ENCODE results near the gene ALPP.
A peak's percentile ranks its signal among the peaks of the same experiment; 100 is the strongest.
"Not testable (repeated sequence)": the region's sequence is repeated elsewhere in the genome, so short reads cannot be mapped to it uniquely, and the experiment has no call there.

The ALPP gene

DNA sequence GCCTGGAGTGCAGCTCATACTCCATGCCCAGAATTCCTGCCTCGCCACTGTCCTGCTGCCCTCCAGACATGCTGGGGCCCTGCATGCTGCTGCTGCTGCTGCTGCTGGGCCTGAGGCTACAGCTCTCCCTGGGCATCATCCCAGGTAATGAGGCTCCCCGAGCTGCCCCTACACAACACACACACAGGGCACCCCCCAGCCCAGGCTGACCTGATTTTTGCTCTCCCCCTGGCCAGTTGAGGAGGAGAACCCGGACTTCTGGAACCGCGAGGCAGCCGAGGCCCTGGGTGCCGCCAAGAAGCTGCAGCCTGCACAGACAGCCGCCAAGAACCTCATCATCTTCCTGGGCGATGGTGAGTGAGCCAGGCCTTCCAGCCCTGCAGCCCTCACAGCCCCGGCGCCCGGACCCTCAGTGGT lies at the start of gene ALPP:
ALPP (plus strand) TSS at position 17 of the 417 bp plus-strand sequence; CDS start at position 69, 52 bp downstream.
- FAIRE-seq: peak; percentile 69
- DNase-seq (ENCODE audit: insufficient read length, low spot score): not testable (repeated sequence)

- FAIRE-seq (no peak), DNase-seq (ENCODE audit: insufficient read length, low spot score) (no peak)
These were observed 48.9 kb upstream of the ALPP start for GRCh38 chr2:232329716-232330067.

DNA sequence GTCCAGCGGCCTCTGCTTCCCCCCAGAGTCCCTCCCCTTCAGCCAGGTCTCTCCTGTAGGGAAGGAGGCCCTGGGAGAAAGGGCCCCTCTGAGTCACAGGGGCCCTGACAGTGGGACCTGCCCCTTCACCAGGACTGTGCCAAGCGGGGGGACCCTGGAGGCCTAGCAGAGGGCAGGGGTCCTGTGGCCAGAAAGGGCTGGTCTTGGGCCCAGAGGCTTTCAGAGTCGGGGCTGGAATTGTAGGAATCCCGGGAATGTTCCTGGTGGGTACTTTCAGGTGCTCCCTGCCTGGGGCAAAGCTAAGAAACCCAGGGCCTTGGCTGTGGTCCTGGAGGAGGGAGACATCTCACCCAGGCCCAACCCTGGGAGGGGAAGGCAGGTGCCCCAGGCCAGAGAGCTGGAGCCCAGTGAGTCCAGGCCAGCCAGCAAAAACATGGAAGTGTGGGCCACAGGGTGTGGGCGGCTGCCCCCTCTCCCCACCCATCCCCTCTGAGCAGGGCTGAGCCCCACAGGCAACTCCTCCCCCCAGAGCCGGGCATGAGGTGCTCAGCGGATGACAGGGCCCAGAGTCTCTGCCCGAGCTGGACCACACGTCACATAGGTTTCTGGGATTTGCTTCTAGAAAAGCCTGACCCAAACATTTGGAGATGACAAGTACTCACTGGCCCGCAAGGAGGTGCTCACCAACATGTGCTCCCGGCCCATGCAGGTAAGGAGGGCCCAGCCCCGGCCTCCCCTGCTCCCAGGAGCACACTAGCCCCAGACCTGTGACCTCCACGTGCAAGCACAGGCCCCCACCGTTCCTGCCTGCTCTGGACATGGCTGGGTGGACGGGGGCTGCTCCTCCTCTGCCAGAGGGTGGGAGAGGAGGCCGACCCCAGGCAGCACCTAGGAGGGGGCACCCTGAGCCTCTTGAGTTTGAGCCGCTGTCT lies 48.2 kb upstream of the ALPP start:
- DNase-seq (ENCODE audit: insufficient read length, low spot score) (peak; percentile 34), FAIRE-seq (peak; percentile 58)

DNA sequence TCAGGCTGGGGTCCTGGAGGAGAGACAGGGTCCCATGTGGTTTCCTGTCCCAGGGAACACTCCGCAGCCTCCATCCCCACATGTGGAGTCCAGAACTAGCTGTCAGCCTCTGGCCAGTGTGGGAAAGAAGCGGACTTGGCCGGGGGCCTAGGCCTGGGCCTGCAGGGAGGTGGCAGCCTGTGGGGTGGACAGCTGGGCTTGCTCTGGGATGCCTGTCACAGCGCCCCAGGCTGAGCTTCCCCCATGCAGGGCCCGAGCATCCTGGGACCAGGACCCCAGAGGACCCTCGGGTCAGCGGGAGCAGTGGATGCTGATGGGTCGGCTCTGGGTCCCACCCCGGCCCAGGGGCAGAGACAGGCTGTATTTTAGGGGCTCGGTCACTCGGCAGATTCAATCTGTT lies 47.5 kb upstream of the ALPP start:
- FAIRE-seq; DNase-seq (ENCODE audit: insufficient read length, low spot score): not testable (repeated sequence)

GRCh38 chr2:232331641-232332040 lies 46.9 kb upstream of the ALPP start:
- DNase-seq (ENCODE audit: insufficient read length, low spot score); FAIRE-seq: not testable (repeated sequence)

GRCh38 chr2:232332244-232332939 lies 46.2 kb upstream of the ALPP start:
- not testable (repeated sequence) for FAIRE-seq; DNase-seq (ENCODE audit: insufficient read length, low spot score)

DNA sequence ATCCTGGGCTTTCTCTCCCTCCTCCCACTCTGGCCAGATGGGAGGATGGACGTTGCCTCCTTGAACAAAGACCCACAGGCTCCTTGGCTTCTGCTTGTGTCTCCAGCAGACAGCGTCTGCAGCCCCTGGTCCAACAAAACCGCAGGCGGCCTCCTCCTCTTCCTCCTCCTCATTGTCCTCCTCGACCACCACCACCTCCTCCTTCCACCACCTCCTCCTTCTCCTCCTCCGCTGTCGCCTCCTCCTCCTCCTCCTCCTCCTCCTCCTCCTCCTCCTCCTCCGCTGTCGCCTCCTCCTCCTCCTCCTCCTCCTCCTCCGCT lies 45.7 kb upstream of the ALPP start:
- FAIRE-seq (peak; percentile 4), DNase-seq (ENCODE audit: insufficient read length, low spot score) (no peak)

DNA sequence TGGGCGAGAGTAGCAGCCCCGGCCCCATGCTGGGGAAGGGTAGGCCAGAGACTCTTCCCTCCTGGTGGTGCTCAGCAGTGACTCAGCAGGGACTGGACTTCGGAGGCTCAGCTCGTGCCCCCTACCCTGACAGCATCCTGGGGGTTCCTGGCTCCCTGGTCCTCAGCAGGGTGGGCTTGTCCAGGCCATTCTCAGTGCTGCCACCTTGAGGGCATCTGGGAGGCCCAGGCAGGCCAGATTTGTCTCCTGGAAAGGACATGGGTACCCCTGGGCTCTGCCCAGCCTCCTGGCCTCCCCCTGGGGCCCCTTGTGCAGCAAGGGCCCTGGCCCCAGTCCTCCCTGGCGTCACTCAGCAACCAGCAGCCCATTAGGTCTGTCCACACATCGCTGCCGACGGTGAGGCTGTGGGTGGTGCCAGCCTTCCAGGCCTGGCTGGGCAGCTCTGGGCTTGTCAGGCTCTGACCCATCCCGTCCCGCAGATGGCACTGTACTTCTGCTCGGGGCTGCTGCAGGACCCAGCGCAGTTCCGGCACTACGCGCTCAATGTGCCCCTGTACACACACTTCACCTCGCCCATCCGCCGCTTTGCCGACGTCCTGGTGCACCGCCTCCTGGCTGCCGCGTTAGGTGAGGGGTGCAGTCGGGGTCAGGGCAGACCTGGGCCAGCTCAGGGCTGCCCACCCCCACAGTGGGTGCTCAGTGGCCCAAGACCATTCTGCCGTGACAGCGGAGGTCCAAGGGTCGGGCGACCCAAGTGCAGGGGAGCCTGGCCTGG lies 45.0 kb upstream of the ALPP start:
- DNase-seq (ENCODE audit: insufficient read length, low spot score): no peak
- no peak for FAIRE-seq

DNA sequence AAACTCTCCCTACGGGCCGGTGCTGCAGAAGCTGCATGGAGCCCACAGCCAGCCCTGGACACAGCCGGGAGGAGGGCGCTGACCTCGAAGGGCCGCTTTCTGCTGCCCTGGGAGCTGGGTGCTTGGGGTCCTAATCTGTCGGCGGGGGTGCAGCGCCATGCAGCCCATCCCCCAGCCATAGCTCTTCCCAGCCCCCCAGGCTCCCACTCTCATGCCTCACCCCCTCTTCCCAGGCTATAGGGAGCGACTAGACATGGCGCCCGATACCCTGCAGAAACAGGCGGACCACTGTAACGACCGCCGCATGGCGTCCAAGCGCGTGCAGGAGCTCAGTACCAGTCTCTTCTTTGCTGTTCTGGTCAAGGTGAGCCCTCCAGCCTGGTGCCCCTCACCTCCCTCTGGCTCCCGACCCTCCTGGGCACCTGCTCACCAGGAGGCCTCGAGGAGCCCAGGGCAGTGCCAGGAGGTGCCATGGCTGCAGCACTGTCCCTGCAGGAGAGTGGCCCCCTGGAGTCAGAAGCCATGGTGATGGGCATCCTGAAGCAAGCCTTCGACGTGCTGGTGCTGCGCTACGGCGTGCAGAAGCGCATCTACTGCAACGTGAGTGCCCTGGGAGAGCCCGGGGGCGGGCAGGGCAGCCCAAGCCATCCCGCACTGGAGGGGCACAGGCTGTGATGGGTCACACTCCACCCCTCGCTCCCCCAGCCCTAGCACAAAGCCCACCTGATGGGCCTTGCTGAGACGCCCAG lies 44.2 kb upstream of the ALPP start:
- not testable (repeated sequence) for DNase-seq (ENCODE audit: insufficient read length, low spot score); FAIRE-seq

GRCh38 chr2:232334885-232335205 lies 43.7 kb upstream of the ALPP start:
- not testable (repeated sequence) for FAIRE-seq; DNase-seq (ENCODE audit: insufficient read length, low spot score)

DNA sequence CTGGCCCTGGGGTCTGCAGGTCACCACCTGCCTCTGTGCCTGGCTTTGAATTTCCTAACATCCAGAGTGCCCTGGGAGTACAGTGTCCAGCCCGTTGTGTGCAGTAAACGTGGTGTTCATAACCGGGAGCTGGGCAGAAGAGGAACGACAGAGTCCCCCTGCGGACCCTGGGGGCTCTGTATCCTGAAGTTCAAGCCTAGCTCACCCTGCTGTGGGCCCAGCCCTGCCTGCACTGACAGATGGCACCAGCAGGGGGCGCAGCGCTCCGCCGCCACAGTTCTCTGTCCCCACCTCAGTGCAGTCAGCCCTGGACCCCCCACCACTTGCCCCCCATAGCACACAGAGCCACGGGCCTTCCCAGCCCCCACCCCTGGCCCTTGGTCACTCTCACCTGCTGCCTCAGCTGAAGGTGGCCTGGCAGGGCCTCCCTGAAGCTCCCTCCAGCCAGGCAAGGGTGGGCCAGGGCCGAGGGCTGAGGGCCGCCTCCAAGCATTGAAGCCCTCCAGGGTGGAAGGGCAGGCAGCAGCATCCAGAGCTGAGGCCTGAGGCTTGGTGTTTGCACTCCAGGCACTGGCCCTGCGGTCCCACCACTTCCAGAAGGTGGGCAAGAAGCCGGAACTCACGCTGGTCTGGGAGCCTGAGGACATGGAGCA lies 43.2 kb upstream of the ALPP start:
- FAIRE-seq: peak; percentile 96
- not testable (repeated sequence) for DNase-seq (ENCODE audit: insufficient read length, low spot score)

DNA sequence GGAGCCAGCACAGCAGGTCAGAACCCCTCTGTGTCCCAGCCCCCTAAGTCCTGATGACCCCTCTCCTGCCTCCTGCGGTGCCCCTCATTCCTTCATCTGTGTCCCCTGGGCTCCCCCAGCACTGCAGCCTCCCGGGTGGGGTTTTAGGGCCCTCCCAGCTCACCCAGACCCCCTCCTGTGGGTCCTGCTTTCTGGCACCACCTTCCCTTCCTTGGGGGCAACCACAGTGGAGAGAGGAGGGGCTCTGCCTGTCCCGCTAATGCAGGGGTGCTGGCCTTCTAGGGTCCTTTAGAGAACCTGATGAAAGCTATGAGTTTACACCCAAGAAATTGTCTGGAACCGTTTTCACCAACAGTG lies 42.7 kb upstream of the ALPP start:
- FAIRE-seq (no peak), DNase-seq (ENCODE audit: insufficient read length, low spot score) (no peak)

DNA sequence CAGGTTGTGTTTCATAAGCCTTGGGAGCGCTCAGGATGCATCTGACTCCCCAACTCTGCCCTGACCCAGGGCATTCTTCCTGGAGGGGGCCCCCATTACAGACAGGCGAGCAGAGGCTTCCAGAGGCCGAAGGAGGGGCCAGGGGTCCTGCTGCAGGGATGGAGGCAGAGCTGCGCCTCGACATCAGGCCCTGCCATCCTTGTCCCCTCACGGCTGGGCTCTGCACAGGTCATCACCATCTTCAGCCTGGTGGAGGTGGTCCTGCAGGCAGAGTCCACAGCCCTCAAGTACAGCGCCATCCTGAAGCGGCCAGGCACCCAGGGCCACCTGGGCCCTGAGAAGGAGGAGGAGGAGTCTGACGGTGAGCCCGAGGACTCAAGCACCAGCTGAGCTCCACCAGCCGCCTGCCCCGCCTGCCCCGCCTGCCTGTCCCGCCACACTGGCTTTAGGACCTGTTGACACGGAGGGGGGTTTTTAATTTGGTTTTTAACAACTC lies 42.3 kb upstream of the ALPP start:
- DNase-seq (ENCODE audit: insufficient read length, low spot score) (no peak), FAIRE-seq (no peak)

DNA sequence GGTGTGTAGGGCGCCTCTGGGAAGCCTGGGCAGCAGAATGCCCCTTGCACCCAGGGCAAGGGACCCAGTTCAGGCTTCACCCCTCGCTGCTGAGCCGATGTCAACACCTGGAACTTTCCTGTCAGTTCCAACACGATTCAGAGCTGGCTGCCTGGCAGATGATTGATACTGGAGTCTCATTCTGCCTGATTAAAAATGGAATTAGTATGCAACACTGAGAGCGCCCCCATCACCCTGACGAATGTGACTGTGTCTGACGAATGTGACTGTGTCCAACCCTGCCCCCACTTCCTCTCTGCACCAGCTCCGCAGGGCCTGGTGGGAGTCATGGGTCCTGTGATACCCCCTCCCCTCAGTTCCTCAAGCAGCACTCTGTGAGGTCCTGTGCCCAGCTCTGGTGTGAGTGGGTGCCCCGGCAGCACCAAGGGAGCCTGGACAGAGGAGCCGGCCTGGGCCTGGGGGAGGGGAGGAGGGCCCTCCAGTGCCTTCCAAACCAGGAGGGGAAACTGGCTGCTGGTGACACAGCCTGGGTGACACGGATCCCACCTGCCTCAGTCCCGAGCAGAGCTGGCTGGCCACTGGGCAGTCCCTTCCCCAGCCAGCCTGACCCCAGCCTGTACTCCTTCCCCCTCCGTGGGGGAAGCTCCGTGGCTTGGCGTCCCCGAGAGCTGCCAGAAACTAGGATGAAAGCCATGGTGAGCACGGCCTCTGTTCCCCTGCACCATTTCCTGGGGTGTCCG lies 41.4 kb upstream of the ALPP start:
- FAIRE-seq: no peak
- no peak for DNase-seq (ENCODE audit: insufficient read length, low spot score)

DNA sequence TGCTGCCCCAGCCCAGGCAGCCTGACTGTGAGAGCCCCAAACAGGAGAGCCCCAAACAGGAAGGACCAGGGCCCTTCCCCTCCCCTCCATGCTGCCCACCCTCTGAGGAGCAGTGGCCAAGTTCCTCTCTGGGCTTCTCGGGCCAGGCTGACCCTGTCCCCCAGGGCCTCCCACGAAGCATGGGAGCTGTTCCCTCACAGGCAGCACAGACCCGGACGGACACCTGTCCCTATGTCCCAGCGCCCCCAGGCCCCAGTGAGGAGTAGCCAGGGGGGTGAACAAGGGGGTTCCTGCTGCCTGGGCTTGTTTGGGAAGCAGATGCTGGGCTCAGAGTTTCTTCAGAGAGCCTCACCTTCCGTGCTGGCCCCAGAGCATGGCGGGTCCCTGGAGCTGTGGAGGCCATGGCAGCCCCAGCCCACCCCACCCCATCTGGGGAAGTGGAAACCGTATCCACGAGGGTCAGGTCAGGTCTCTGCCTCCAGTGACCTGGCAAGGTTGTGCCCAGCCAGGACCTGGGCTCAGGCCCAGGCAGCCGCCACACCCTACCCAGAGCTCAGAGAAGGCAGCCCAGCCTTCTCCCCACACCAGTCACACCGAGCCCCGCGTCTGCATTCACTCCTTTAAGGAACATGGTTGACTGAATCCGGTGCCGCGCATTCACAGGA lies 40.3 kb upstream of the ALPP start:
- FAIRE-seq: not testable (repeated sequence)

DNA sequence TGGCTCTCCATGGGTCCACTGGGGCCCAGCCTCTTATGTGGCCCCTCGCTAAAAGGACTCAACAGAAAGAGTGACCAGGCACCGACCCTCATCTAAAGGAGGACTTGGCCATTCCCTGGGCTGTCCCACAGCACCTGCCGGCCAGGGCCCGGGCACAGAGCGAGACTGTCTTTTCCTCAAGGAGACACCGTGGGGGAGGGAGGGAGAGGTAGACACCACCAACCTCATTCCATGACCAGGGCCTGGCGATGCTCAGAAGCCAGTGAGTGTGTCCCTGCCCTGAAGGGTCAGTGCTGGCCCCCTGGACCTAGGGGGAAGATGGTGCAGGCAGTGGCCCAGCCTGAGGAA lies 39.8 kb upstream of the ALPP start:
- no peak for FAIRE-seq
- no peak for DNase-seq (ENCODE audit: insufficient read length, low spot score)

More for the DNA sequence above, 40.3 kb upstream of the ALPP start:
- DNase-seq (ENCODE audit: insufficient read length, low spot score): not testable (repeated sequence)

DNA sequence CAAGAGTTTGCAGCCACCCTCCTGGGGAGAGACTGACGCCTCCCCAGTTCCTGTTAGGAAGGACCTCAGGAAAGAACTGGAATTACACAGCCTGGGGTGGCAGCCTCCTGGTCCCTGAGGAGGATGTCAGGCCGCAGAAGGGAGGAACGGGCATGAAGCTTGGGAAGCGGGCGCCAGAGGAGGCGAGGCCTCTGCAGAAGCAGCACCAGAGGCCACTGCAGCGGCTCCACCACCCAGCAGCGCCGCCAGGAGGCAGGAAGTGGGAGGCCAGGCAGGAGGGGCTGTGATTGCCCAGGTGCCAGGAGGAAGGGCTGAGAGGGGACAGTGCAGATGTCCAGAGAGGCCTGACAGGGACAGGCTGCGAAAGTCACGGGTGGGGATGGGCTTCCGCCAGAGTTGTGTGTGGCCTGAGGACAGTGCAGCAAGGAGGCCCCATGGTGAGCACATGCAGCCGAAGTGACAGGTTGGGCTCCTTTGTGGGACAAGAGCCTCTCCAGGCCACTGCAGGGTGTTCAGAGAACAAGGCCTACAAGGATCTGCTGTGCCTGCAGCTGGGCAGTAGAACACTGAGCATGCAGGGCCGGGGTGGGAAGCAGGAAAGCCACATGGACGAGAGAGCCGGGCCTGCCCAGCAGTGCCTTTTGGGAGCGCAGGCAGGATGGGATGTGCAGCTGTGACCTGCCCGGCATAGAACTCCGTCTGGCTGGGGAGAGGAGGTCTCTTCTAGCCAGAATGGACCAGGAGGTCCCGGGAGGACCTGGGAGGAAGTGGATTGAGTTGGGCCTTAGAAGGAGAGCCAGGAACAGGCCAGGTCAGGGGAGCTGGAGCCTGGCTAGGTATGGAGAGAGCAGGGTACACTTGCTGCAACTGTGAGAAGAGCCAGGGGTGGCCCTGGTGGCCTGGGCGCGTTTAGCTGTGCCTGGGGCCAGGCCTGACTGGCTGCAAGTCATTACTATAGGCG lies 39.1 kb upstream of the ALPP start:
- FAIRE-seq: no peak

More for the DNA sequence above, 39.1 kb upstream of the ALPP start:
- DNase-seq (ENCODE audit: insufficient read length, low spot score): no peak
